ENCODE data around the gene OR52K1.
"Not testable (repeated sequence)": the region's sequence is repeated elsewhere in the genome, so short reads cannot be mapped to it uniquely, and the experiment has no call there.

The OR52K1 gene

DNA sequence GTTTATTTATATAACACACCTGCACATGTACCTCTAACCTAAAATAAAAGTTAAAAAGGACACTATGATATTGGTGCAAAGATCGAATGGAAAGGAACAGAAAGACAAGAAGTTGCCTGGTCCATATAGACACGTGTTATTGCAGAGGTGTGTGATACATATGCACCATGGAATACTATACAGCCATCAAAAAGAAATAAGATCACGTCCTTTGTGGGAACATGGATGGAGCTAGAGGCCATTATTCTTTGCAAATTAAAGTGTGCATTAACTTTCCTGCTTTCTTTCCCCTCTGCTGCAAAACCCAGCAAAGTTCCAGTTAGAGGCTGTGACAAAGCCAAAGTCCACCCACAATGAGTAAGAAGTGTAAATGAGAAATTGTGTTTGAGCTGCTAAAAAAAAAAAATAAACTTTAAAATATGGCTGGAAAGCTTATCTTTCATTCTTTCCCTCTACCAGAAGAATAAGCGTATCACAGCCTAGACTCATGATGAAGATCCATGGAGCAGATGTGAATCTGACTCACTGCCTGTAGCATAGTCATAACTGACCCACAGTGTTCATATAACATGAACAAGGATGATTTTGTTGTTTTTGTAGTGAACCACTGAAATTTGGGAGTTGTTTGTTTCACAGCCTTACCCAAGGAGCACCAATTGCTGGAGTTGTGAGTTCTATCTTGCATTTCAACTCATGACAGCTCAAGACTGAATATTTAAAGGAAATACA lies 9.6 kb downstream of the OR52K1 start:
- DNase-seq: no peak

DNA sequence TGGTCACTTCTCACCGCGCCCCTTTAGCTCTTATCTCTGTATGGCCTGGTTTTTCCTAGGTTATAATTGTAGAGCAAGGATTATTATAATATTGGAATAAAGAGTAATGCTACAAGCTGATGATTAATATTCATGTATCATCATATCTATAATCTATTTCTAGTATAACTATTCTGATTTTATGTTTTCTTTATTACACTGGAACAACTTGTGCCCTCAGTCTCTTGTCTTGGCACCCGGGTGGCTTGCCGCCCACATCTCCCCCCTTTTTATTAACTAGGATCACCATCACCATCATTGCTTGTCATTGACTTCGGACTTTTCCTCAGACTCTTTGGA lies 11.0 kb downstream of the OR52K1 start:
- DNase-seq: no peak

DNA sequence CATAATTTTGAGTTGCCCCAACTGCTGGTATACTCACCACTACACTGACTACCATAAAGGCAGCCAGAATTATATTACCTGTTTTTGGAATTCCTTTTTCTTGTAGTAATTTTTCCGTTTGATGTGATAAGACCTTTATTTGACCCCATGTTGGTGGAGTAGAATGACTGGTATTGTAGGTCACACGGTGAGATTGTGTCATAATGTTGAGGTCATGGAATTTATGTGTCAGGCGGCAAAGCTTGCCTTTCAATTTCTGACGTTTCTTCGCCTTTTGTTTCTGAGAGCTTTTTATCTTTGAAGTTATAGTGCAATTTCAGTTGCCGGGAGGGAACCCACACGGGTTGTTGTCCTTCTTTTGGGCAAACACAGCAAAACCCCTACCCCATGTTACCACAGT lies 13.0 kb downstream of the OR52K1 start:
- no peak for DNase-seq

DNA sequence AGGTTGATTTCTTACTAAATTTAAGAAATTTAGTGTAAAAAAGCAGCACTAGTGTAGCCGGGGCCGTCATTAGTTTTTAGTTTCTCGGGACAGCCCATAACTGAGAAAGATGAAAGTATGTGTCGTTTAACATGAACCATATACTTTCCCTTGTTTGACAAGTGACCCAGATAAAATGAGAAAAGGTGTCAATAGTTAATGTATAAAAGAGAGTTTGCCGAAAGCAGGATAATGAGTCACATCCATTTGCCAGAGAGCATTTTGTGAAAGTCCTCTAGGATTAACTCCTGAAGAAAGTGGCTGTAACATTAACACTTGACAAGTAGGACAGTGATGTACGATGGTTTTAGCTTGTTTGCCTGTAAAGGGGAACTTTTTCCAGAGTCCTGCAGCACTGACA lies 13.5 kb downstream of the OR52K1 start:
- DNase-seq: no peak

DNA sequence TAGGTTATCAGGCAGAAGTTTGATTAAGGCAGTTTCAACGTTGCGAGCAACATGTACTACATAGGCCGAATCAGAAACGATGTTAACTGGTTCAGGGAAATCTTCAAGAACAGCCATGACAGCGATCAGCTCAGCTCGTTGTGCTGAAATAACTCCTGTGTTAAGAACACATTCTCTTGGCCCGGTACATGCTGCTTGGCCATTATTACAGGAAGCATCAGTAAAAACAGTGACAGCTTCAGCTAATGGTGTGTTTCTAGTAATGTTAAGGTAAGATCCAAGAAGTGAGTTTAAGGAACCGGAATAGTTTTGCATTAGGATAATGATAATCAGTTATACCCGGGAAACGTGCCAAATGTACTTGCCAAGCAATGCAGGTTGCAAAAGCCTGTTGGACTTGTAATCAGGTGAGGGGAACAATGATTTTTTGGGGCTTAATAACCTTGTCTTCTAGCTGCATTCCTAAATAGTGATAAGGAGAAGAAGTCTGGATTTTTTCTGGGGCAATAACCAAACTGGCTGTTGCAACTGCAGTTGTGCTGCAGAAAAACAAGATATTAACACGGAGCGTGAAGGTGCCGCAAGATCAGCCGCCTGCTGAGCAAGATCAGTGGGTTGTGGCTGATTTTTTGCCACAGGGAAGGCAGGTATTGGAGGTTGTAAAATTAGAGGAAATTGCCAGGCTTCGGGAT lies 14.3 kb downstream of the OR52K1 start:
- no peak for DNase-seq

DNA sequence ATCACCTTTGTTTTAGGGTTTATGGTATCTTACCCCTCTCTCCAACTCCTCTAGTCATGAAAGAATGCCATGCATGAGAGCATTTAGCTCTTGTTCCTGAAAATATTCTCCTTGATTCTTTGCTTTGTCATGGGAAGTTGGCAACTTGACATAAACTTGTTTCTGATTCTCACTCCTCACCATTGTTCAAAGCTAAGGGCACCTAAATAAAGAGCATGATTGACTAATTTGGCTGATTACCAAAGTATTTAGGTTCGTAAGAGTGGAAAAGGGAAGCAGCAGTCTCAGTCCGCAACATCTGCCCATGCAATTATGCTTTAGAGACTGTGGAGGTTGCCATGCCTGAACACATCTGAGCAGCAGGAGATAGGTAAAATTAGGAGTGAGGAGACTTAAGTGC lies 26.4 kb downstream of the OR52K1 start:
- DNase-seq: no peak

DNA sequence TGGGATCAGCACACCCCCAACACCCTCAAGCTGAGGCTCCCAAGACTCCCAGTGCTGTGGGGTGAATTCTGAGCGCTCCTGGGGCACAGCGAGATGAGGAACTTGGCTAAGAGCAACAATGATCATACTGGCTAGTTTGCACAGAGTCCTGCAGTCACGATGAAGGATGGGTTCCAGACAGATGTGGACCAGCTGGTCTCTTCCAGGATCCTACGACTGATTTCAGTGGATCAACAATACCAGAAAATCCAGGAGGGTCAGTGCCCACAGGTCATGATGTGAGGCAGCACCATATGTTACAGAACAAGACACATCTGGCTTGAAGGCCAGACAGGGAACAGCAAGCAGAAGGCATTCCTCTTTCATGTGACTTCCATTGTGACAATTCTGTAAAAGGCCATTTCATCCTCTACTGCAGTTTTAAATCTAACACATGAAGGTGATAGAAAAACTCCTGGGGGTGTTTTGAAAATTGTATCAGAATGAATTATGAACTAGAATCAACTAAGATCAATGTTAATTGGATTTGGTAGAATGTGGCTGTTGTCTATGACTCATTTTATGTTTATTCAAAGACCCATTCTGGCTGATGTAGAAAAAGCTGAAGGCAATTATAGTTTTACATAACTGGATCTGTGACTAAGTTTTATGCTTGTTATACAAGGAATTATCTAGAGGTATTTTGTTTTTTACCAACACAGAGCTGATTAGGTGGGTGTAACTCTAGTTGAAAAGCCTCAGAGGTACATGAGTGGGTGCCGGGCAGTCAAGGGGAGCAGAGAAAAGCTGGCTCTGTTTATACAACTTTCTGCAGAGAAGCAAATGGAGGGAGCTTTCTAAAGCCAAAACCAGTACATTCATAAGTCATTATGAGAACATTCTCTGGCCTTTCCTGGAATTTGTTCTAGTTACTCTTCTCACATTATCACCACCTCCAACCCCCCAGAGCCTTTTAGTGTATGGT lies 29.1 kb downstream of the OR52K1 start:
- no peak for DNase-seq

DNA sequence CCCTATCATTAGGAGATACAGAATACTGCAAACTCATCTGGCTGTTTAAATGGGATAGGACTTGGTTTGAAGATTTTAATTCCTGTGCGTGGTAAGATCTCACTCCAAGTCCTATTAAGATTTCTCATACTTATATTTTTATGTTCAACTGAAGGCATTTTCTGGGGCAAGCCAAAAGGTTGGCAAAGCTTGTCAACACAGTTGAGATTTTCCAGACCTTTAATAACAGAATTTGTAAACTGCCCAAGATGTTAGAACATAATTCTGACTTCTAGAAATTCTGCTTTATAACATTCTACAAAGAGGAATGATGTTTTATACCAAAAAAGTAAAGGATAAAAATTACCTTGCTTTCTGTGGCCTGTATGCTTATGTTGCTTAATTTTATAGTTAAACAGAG lies 31.8 kb downstream of the OR52K1 start:
- no peak for DNase-seq

DNA sequence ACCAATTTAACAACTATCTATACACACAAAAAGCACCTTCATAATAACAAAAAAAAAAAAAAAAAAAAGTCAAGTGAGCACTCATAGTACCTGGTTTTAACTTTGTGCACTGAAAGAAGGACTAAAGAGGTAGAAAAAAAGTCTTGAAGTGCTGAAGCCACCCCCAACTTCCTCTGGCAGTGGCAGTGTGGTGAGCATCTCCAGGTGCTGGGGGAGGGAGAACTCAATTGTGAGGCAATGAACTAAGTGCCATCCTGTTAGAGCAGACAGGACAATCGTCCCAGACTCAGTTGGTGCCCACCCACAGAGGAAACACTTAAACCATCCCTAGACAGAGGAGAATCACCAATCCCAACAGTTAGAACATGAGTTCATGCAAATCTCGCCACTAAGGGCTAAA lies 39.9 kb downstream of the OR52K1 start:
- DNase-seq: no peak

DNA sequence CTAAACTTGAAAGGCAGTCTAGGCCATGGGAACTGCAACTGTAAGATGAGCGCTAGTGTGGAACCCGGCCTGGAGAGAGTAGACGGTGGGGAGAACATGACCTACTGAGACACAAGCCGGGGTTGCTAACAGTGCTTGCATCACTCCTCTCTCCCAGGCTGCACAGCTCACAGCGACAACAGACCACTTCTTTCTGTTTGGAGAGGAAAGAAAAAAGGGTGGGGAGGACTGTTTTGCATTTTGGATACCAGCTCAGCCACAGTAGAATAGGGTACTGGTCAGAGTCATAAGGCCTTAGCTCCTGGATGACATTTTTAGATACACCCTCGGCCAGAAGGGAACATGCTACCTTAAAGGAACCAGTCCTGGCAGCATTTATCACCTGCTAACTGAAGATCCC lies 40.3 kb downstream of the OR52K1 start:
- DNase-seq: no peak

DNA sequence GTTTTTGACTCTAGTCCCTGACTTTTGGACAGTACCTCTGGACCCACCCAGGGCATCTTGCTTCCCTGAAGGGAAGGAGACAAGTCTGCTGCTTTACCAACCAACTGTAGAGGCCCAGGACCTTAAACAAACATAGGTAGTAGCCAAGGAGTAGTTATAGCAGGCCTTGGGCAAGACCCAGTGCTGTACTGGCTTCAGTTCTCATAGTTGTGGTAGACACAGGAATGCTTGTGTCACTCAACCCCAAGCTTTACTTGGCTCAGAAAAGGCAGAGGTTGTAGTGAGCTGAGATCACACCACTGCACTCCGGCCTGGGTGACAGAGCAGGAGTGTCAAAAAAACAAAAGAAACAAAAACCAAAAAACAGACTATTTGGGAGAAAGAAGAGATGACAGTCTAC lies 41.2 kb downstream of the OR52K1 start:
- DNase-seq: no peak

DNA sequence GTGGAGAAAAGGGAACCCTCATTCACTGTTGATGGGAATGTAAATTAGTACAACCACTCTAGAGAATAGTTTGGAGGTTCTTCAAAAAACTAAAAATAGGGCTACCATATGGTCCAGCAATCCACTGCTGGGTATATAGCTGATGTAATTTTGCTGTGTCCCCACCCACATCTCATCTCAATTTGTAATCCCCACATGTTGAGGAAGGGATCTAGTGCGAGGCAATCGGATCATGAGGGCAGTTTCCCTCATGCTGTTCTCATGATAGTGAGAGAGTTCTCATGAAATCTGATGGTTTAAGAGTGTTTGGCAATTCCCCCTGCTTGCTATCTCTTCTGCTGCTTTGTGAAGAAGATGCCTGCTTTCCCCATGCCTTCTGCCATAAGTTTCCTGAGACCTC lies 45.5 kb downstream of the OR52K1 start:
- no peak for DNase-seq

DNA sequence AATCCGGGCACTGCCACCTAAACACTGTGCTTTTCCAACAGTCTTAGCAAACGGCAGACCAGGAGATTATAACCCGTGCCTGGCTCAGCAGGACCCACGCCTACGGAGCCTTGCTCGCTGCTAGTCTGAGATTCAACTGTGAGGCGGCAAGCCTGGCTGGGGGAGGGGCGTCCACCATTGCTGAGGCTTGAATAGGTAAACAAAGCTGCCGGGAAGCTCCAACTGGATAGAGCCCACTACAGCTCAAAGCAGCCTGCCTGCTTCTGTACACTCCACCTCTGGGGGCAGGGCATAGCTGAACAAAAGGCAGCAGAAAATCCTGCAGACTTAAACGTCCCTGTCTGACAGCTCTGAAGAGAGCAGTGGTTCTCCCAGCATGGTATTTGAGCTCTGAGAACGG lies 49.2 kb downstream of the OR52K1 start:
- DNase-seq: not testable (repeated sequence)

DNA sequence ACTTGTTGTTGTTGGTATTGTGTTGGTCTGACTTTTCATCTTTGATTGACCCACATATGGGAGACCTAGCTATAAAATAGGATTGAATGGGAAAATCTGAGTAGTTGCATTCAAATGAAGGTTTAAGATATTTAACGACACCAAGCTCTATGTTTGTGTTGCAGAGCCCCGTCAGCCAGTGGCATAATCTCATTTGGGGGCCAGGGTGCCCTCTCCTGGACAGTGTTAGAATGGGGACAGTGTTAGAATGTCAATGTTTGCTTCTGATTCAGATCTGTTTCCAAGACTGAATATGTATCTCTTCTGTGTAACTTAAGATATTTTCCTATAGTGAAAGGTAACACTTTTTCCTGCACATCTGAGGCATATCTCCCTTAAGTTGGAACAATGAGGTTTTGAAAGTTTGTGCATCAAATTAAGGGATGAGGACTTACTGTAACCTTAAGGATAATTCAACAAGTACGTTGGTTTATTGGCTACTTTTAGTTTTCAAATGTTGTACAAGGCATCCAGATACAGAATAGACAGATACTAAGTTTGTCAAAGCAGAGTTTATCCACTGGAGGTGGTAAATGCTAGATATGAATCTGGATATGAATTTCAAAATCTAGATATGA lies 57.3 kb downstream of the OR52K1 start:
- DNase-seq: peak; percentile 22

DNA sequence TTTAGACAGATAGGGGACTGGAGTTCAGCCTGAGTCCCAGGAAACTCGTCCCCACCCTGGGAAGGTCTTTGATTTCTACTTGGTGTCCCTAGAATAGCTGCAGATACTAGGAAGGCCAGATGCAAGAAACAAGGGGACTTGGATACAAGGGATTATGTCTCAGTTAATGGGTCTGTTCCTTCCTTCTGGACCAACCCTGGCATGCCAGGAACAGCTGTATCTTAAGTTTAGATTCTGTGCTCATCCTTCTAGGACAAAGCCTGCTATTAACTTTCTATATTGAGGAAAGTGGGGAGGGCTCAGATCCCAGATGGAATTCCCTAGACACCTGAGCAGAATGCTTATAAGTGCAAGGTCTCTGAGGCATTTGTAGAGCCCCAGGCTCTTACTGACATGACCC lies 58.6 kb downstream of the OR52K1 start:
- DNase-seq: no peak

Data from GDM1 (cell line).